ENCODE data around the gene AFF3.

AFF3 gene

GRCh38 chr2:99618579-99619097 lies 523.8 kb downstream of the AFF3 start:
- no peak for DNase-seq

GRCh38 chr2:99617811-99618210 lies 524.6 kb downstream of the AFF3 start:
- no peak for DNase-seq

GRCh38 chr2:99615247-99615771 lies 527.1 kb downstream of the AFF3 start:
- DNase-seq = no peak

GRCh38 chr2:99613980-99614379 lies 528.4 kb downstream of the AFF3 start:
- no peak for DNase-seq

- no peak for DNase-seq
Observed at GRCh38 chr2:99611786-99612185, 530.6 kb downstream of the AFF3 start.

DNA sequence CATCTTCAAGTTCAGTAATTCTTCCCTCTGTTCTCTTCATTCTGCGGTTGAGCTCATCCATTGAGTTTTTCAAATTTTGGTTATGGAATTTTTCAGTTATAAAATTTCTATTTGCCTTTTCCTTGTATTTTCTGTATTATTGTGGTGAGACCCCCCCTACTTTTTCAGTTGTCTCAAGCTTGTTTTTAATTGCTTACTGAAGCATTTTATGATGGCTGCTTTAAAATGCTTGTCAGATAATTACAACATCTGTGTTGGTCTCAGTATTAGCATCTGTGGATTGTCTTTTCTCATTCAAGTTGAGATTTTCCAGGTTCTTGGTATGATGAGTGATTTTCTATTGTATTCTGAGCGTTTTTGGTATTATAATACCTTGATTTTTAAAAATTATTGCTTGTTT lies 531.4 kb downstream of the AFF3 start:
- no peak for DNase-seq

DNA sequence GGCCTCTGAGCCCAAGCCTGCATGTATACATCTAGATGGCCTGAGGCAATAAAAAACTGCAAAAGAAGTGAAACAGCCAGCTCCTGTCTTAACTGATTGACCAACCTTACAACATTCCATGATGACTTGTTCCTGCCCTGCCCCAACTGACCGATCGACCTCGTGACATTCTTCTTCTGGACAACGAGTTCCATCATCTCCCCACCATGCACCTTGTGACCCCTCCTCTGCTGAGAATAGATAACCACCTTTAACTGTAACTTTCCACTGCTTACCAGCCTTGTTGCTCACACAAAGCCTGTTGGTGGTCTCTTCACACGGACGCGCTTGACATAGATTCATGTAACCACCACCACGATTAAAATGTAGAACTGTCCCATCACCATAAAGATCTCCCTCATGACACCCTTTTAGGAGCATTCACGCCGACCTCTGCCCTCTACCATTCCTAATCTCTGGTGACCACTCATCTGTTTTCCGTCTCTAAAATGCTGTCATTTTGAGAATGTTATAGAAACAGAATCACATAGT lies 532.5 kb downstream of the AFF3 start:
- DNase-seq = no peak

DNA sequence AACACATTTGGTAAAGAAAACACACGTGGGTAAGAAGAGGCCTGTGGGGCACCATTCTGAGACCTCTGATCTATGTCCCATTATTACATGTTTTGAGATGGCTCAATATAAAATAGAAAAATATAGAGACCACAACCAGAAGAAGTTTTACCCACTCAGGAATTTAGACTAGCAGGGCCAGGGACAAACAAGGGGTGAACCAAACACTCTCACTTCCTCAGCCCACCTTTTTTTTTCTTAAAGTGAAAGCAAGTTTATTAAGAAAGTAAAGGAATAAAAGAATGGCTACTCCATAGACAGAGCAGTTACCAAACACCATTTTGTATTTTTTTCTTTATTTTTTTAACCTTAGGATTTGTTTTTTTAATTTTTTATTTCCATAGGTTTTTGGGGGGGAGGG lies 533.5 kb downstream of the AFF3 start:
- no peak for DNase-seq

DNA sequence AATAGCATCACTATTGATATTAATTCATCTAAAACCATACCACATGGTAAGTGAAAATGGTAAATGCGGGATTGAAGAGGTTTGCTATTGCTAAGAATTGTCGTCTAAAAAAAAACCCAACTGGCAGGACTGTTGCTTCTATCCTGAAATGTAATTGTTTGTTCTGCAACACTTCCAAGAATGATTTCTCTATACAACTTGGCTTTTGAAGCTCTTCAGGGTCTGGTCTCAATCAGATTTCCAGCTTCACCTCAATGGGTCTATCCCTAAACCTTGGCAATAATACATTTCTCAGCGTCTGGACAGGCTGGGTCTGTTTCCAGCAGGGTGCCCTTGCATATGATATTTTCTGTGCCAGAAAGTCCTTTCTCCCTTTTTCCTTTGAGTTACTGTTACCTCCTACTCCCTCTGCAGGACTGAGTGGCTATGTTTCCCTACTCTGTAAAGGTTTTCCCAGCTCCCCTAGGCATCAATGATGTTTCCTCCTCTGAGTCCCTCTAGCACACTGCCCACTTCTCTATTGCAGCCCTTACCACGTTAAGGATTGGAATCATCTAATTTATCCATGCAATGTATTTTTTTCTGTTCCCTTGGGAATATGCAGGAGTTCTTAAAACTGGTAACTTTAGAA lies 534.4 kb downstream of the AFF3 start:
- no peak for DNase-seq

- DNase-seq = no peak
Observed at GRCh38 chr2:99607454-99607853, 534.9 kb downstream of the AFF3 start.

- DNase-seq = no peak
Observed at GRCh38 chr2:99605036-99605435, 537.4 kb downstream of the AFF3 start.

GRCh38 chr2:99602476-99602875 lies 539.9 kb downstream of the AFF3 start:
- DNase-seq = no peak

- DNase-seq = no peak
Observed at GRCh38 chr2:99600981-99601651, 541.3 kb downstream of the AFF3 start.

GRCh38 chr2:99598441-99598840 lies 543.9 kb downstream of the AFF3 start:
- DNase-seq = no peak

- DNase-seq = no peak
Observed at GRCh38 chr2:99597616-99598015, 544.8 kb downstream of the AFF3 start.

DNA sequence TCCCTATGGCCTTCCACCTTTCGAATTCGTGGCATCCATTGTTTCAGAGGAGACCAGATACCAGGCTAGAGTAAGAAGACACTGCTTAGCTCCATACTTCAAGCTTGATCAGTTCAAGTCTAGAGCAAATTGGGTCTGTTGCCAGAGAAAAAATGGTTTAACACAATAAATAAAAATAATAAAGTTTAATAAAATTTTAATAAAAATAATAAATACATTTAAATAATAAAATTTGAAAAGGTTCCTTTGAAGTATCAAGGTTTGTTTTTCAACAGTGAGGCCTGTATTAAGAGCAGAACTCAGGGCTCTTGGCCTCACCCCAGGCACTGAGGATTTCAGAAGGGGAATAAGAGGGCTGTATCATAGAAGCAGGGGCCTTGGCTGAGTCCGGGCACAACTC lies 547.0 kb downstream of the AFF3 start:
- no peak for DNase-seq

GRCh38 chr2:99593692-99594427 lies 548.5 kb downstream of the AFF3 start:
- DNase-seq = no peak

DNA sequence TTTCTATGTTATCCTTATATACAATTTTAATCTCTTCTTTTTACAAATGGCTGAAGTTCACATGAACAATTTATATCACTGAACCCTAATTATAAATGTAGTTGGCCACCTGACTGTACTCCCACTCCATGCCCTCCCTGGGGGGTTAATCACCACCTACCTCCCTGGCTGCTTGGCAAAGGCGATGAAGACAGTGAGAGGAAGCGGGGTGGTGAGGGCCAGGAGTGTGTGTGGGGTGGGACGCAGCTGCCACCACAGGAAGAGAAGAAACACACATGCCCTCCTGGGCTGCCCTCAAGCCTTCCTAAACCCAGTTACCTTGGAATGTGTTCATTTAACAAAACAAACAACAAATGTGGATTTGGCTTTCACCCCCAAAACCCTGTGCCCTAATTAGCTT lies 565.6 kb downstream of the AFF3 start:
- no peak for DNase-seq

GRCh38 chr2:99573634-99574251 lies 568.6 kb downstream of the AFF3 start:
- DNase-seq = no peak

GRCh38 chr2:99572373-99573164 lies 569.8 kb downstream of the AFF3 start:
- DNase-seq = no peak

DNA sequence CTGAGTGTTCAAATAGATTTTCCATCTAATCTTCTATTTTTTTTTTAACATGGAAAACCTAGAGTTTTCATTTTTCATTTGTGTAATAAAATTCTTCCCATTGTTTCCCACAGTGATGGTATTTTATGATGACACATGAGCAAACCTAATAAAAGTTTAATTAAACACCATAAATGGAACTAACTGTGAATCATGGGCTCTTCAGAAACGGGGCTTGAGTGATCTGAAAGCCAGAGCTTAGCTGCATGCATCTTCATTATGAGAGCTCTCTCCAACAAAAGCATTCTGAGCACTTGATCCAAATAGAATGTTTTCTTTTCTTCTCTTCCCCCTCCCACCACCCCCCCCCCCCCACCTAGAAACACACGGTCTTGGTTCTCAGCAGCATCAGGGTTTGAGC lies 570.4 kb downstream of the AFF3 start:
- DNase-seq = no peak

GRCh38 chr2:99571533-99571932 lies 570.9 kb downstream of the AFF3 start:
- no peak for DNase-seq

Data from stimulated activated CD4-positive, alpha-beta T cell treated with anti-CD3 and anti-CD28 coated beads, Interleukin-4, amount 100 ng/mL, for 24 hours (primary cell).